Upper lobe of right lung (tissue), 1 donor: Measurements from ENCODE around the gene BRSK2. TPM values are rescaled to one million over a fixed set of nuclear protein-coding genes. Genes with fewer than 3 reads are reported as not detected.
"Not testable (repeated sequence)": the region's sequence is repeated elsewhere in the genome, so short reads cannot be mapped to it uniquely, and the experiment has no call there.

Experiments used
- ATAC-seq: fragments of 200-7000 bp; cut with Tn5 transposase; one replicate; pipeline ENCODE4 v1.9.1; 2020; ENCODE audit warnings: mild to moderate bottlenecking, moderate library complexity
- DNase-seq: peaks from one replicate; pipeline ENCODE4 v3.0.0-alpha.2; 2020
- H3K27ac ChIP-seq: fragments of 200-600 bp; one replicate; pipeline ENCODE4 v1.8.0; 2022
- H3K27me3 ChIP-seq: fragments of 200-600 bp; one replicate; pipeline ENCODE4 v1.8.0; 2022; ENCODE audit warnings: mild to moderate bottlenecking
- H3K36me3 ChIP-seq: fragments of 200-600 bp; one replicate; pipeline ENCODE4 v1.8.0; 2022
- H3K4me1 ChIP-seq: fragments of 200-600 bp; one replicate; pipeline ENCODE4 v1.8.0; 2022
- H3K4me3 ChIP-seq: fragments of 200-600 bp; one replicate; pipeline ENCODE4 v1.8.0; 2022; ENCODE audit warnings: mild to moderate bottlenecking
- H3K9me3 ChIP-seq: fragments of 200-600 bp; one replicate; pipeline ENCODE4 v1.8.0; 2022
- intact Hi-C: fragments of 100-400 bp; cut with DNase I; formaldehyde crosslinking; loops from one replicate; pipeline ENCODE4 v1.11.0; 2022
- total RNA-seq: library from RNA; stranded (reverse); fragmentation: NEBNext Ultra II Directional; extraction: Animal tissue kit (Norgen Biotek cat#: 25700); gene quantifications from one replicate; pipeline ENCODE4 v1.2.1, GENCODE V29; 2021
- TF ChIP-seq, protein P1 (sequence below): fragments of 200-600 bp; IDR thresholded peaks from one replicate; pipeline ENCODE4 v1.8.0; 2022; ENCODE audit warnings: antibody characterized with exemption
- donor health status: DM: no; HTN: yes; CAD: no; lungs with severe emphysema.

Gene BRSK2
- total RNA-seq, 1 donor from 2014 or later = 0.26 TPM

DNA sequence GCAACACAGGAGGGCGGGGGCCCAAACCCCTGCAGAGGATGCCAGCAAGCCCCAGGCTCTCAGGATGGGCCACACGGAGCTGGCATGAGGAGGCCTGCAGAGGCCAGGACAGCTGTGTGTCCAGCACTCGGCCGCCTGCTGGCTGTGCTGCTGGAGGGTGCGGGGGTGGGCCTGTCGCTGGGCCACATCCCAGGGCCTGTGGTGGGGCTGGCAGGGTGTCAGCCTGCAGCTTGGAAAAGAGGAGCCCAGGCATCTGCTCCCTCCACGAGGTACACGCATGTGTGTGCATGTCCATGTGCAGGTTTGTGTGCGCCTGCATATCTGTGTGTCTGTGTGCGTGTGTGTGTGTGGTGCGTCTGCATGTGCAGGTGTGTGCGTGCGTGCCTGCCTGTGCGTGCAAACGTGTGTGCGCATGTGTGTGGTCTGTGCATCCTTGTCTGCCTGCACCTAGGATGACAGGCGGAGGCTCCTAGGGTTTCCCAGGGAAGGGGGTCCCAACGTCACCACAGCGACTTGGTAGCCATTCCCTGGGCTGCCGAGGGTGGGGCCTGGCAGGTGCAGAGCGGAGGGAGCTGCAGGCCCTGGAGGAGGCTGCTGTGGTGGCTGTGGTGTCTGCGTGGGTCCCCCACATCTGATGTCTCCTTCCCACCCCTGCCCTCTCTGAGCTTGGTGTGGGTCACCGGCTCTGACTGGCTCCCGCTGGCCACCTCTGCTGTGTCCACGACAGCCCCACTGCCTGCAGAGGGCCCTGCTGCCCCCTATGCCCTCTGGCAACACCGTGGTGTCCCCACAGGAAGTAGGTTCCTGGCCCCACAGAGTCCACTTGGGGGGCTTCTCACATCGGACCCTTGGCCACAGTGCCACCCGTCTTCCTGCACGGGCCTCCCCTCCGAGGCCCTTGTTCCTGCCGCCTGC is 17.1 kb downstream of the BRSK2 start:
- Histone ChIP-seq H3K27me3 (peaks cover 16% of the 10 kb centered on the region), H3K36me3 (no peaks in the 10 kb centered on the region), H3K27ac (no peak overlapping the region), H3K4me3 (no peak overlapping the region), H3K4me1 (no peaks in the 10 kb centered on the region), H3K9me3 (no peaks in the 10 kb centered on the region)
- no peak for ATAC-seq
- DNase-seq = no peak
- intact Hi-C loops = no loop called here
- TF ChIP-seq, protein P1, sequence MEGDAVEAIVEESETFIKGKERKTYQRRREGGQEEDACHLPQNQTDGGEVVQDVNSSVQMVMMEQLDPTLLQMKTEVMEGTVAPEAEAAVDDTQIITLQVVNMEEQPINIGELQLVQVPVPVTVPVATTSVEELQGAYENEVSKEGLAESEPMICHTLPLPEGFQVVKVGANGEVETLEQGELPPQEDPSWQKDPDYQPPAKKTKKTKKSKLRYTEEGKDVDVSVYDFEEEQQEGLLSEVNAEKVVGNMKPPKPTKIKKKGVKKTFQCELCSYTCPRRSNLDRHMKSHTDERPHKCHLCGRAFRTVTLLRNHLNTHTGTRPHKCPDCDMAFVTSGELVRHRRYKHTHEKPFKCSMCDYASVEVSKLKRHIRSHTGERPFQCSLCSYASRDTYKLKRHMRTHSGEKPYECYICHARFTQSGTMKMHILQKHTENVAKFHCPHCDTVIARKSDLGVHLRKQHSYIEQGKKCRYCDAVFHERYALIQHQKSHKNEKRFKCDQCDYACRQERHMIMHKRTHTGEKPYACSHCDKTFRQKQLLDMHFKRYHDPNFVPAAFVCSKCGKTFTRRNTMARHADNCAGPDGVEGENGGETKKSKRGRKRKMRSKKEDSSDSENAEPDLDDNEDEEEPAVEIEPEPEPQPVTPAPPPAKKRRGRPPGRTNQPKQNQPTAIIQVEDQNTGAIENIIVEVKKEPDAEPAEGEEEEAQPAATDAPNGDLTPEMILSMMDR = no peak

DNA sequence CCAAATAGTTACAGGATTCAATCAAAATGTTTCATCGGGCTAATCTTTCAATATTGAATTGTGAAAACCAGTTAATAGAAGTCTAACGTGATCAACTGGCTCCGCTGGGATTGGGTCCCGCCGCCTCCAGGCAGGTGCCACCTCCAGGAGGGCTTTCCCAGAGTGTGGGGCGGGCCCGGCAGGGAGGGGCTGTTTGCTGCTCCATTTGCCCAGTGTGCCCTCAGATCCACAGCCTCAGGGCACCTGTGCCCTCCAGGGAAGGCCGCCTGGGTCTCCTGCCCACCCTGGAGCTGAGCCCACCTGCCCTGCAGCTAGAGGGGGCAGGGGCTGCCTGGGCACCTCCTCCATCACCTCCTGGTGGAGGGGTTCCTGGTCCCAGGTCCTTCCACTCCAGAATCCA is 17.9 kb downstream of the BRSK2 start:
- Histone ChIP-seq H3K4me1 (no peaks in the 10 kb centered on the region), H3K27me3 (peaks cover 9% of the 10 kb centered on the region), H3K9me3 (no peaks in the 10 kb centered on the region), H3K36me3 (no peaks in the 10 kb centered on the region), H3K27ac (no peak overlapping the region), H3K4me3 (no peak overlapping the region)
- ATAC-seq = no peak
- intact Hi-C loops = no loop called here
- TF ChIP-seq, protein P1 = no peak
- DNase-seq = no peak

DNA sequence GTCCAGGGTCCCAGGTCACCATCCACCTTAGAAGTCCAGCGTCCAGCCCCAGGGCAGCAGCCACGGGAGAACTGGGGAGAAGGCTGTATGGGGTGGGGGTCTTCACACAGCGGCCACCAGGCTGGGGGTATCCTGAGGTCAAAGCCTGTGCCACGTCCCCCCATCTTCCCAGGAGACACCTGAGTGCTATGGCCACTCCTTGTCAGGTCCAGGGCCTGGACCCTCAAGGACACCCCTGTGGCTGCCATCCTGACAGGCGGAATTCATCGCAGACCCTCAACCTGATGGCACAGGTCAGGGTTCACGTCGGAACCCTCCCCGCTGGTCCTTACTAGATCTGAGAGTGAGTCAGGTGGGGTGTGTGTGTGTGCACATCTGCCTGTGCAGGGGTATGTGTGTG is 18.6 kb downstream of the BRSK2 start:
- intact Hi-C loops = no loop called here
- H3K9me3 ChIP-seq = no peaks in the 10 kb centered on the region
- no peaks in the 10 kb centered on the region for H3K36me3 ChIP-seq
- peaks cover 12% of the 10 kb centered on the region for H3K27me3 ChIP-seq
- H3K4me1 ChIP-seq = no peaks in the 10 kb centered on the region
- H3K4me3 ChIP-seq = no peak overlapping the region
- ATAC-seq (no peak), DNase-seq (no peak)
- no peak overlapping the region for H3K27ac ChIP-seq
- TF ChIP-seq, protein P1 = no peak

DNA sequence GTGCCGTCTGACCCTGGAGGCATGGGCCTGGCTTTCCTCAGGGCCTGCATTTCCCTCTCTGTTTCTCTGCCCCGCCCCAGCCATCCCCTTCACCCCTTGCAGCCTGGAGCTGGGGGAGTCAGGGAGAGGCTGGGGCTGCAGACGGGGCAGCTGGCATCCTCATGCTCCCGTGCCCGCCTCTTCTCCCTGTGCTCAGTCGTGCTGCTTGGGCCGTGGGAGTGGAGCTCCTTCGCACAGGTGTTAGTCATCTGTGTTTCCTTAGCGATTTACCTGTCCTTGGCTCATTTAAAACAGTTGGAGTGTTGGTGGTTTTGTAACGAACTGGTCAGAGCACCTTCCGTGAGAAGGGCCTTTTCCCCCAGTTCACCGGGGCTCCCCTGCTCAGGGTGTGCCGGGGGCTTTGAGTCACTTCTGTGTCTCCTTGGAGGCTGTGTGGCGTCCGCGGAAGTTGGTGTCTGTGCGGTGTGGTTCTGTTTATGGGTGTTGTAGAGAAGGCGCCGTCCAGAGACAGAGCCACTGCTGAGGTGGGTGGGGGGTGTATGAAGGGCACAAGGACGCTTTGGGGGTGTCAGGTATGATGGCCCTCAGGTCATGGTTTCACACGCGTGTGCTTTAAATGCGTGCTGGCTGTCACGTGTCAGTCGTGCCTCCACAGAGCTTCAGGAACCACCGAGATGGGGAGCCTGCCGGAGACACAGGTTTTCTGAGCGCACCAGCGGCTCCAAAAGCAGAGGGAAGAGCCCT is 19.5 kb downstream of the BRSK2 start:
- no peak for DNase-seq
- H3K4me1 ChIP-seq = no peaks in the 10 kb centered on the region
- no peak overlapping the region for H3K4me3 ChIP-seq
- H3K27ac ChIP-seq = no peak overlapping the region
- peaks cover 12% of the 10 kb centered on the region for H3K27me3 ChIP-seq
- no peak for ATAC-seq
- intact Hi-C loops = no loop called here
- H3K9me3 ChIP-seq = no peaks in the 10 kb centered on the region
- TF ChIP-seq, protein P1 = no peak
- no peaks in the 10 kb centered on the region for H3K36me3 ChIP-seq

DNA sequence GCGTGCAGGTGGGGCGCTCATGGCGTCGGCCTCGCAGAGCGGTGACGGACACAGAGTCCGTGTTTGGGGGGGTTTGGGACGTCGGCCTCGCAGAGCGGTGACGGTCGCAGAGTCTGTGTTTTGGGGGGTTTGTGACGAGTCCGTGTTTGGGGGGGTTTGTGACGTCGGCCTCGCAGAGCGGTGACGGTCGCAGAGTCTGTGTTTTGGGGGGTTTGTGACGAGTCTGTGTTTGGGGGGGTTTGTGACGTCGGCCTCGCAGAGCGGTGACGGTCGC is 20.1 kb downstream of the BRSK2 start:
- intact Hi-C loops, H3K27ac ChIP-seq: not testable (repeated sequence)

More for the DNA sequence above, 20.1 kb downstream of the BRSK2 start:
- not testable (repeated sequence) for ATAC-seq, H3K4me3 ChIP-seq, DNase-seq, H3K4me1 ChIP-seq, H3K36me3 ChIP-seq, H3K9me3 ChIP-seq
- H3K27me3 ChIP-seq = peaks cover 12% of the 10 kb centered on the region
